Measurements from ENCODE around the gene ADGRV1.

The ADGRV1 gene

GRCh38 chr5:90637731-90638130 lies 79.1 kb downstream of the ADGRV1 start:
- Histone ChIP-seq H3K27ac (ENCODE audit: low read depth, low read length) (no peak overlapping the region), H3K9me2 (replicated peaks; ENCODE audit: insufficient read depth, low read length) (no peaks in the 10 kb centered on the region), H3K4me3 (ENCODE audit: insufficient read depth, low read length, poor library complexity, severe bottlenecking) (no peak overlapping the region), H3K79me2 (ENCODE audit: insufficient read depth, low read length) (no peaks in the 10 kb centered on the region), H3K9ac (ENCODE audit: low read length) (no peak overlapping the region), H3K9me3 (ENCODE audit: insufficient read depth, low read length) (no peaks in the 10 kb centered on the region), H3K4me2 (ENCODE audit: low read depth, low read length, poor library complexity, severe bottlenecking) (no peak overlapping the region), H3F3A (ENCODE audit: insufficient read depth) (no peaks in the 10 kb centered on the region), H4K20me1 (ENCODE audit: low read depth, low read length) (no peaks in the 10 kb centered on the region), H2AFZ (ENCODE audit: low read depth, low read length, severe bottlenecking) (no peak overlapping the region), H3K27me3 (ENCODE audit: low read length) (no peaks in the 10 kb centered on the region), H3K36me3 (ENCODE audit: low read length) (no peaks in the 10 kb centered on the region)
- no peak for TF ChIP-seq CTCF (IDR thresholded peaks at IDR 0.05; ENCODE audit: insufficient read depth, low read length, poor library complexity, severe bottlenecking)
- no peak for TF ChIP-seq EZH2phosphoT487 (conservative IDR thresholded peaks at IDR 0.05; ENCODE audit: low read length)

GRCh38 chr5:90638878-90639277 lies 80.3 kb downstream of the ADGRV1 start:
- Histone ChIP-seq H3K4me2 (ENCODE audit: low read depth, low read length, poor library complexity, severe bottlenecking) (no peak overlapping the region), H2AFZ (ENCODE audit: low read depth, low read length, severe bottlenecking) (no peak overlapping the region), H3K9ac (ENCODE audit: low read length) (no peak overlapping the region), H3F3A (ENCODE audit: insufficient read depth) (no peaks in the 10 kb centered on the region), H3K27me3 (ENCODE audit: low read length) (no peaks in the 10 kb centered on the region), H3K79me2 (ENCODE audit: insufficient read depth, low read length) (no peaks in the 10 kb centered on the region), H3K27ac (ENCODE audit: low read depth, low read length) (no peak overlapping the region), H3K9me3 (ENCODE audit: insufficient read depth, low read length) (no peaks in the 10 kb centered on the region), H3K4me3 (ENCODE audit: insufficient read depth, low read length, poor library complexity, severe bottlenecking) (no peak overlapping the region), H3K36me3 (ENCODE audit: low read length) (no peaks in the 10 kb centered on the region), H4K20me1 (ENCODE audit: low read depth, low read length) (no peaks in the 10 kb centered on the region), H3K9me2 (replicated peaks; ENCODE audit: insufficient read depth, low read length) (no peaks in the 10 kb centered on the region)
- TF ChIP-seq CTCF (IDR thresholded peaks at IDR 0.05; ENCODE audit: insufficient read depth, low read length, poor library complexity, severe bottlenecking) (no peak), EZH2phosphoT487 (conservative IDR thresholded peaks at IDR 0.05; ENCODE audit: low read length) (no peak)

GRCh38 chr5:90640484-90641059 lies 82.0 kb downstream of the ADGRV1 start:
- Histone ChIP-seq H2AFZ (ENCODE audit: low read depth, low read length, severe bottlenecking) (no peak overlapping the region), H3K9me2 (replicated peaks; ENCODE audit: insufficient read depth, low read length) (no peaks in the 10 kb centered on the region), H3K4me2 (ENCODE audit: low read depth, low read length, poor library complexity, severe bottlenecking) (no peak overlapping the region), H3K79me2 (ENCODE audit: insufficient read depth, low read length) (no peaks in the 10 kb centered on the region), H3K36me3 (ENCODE audit: low read length) (no peaks in the 10 kb centered on the region), H3K4me3 (ENCODE audit: insufficient read depth, low read length, poor library complexity, severe bottlenecking) (no peak overlapping the region), H3K9ac (ENCODE audit: low read length) (no peak overlapping the region), H4K20me1 (ENCODE audit: low read depth, low read length) (no peaks in the 10 kb centered on the region), H3K27ac (ENCODE audit: low read depth, low read length) (no peak overlapping the region), H3K9me3 (ENCODE audit: insufficient read depth, low read length) (no peaks in the 10 kb centered on the region), H3F3A (ENCODE audit: insufficient read depth) (no peaks in the 10 kb centered on the region), H3K27me3 (ENCODE audit: low read length) (no peaks in the 10 kb centered on the region)
- no peak for TF ChIP-seq EZH2phosphoT487 (conservative IDR thresholded peaks at IDR 0.05; ENCODE audit: low read length)
- no peak for TF ChIP-seq CTCF (IDR thresholded peaks at IDR 0.05; ENCODE audit: insufficient read depth, low read length, poor library complexity, severe bottlenecking)

All from SU-DHL-6 (cell line).